ES-I3 (cell line): ENCODE results near the gene CENPP.

ENCODE experiments used
- H3K36me3 ChIP-seq: 2 replicates; pipeline ENCODE4 v1.6.1; 2013; ENCODE audit warnings: mild to moderate bottlenecking, low read length, control low read depth, moderate library complexity; ENCODE audit not compliant: insufficient read depth
- H3K4me1 ChIP-seq: 2 replicates; pipeline ENCODE4 v1.6.1; 2013; ENCODE audit warnings: mild to moderate bottlenecking, control low read depth, low read length; ENCODE audit not compliant: insufficient read depth
- H3K9ac ChIP-seq: 2 replicates; pipeline ENCODE4 v1.6.1; 2013; ENCODE audit warnings: low read depth, mild to moderate bottlenecking, low read length, moderate library complexity
- H3K9me3 ChIP-seq: 2 replicates; pipeline ENCODE4 v1.6.1; 2013; ENCODE audit warnings: mild to moderate bottlenecking, low read length, moderate library complexity; ENCODE audit not compliant: control insufficient read depth, insufficient read depth

Gene CENPP

GRCh38 chr9:92332577-92333281, 7.0 kb downstream of the CENPP start:
- no peaks in the 10 kb centered on the region for H3K9me3 ChIP-seq
- H3K9ac ChIP-seq: no peak overlapping the region
- H3K4me1 ChIP-seq: peaks cover 10% of the 10 kb centered on the region; the same call in 1 of the 2 replicates
- 0 out of 2 replicates have a peak, but pooled peaks cover under 1% of the 10 kb centered on the region for H3K36me3 ChIP-seq

- Histone ChIP-seq H3K9ac (no peak overlapping the region), H3K9me3 (no peaks in the 10 kb centered on the region), H3K36me3 (peaks cover 5% of the 10 kb centered on the region; the same call in 1 of the 2 replicates), H3K4me1 (0 out of 2 replicates have a peak, but pooled peaks cover 5% of the 10 kb centered on the region)
Observed at GRCh38 chr9:92333282-92333634, 7.5 kb downstream of the CENPP start.

- Histone ChIP-seq H3K9me3 (no peaks in the 10 kb centered on the region), H3K36me3 (peaks cover 13% of the 10 kb centered on the region), H3K9ac (no peak overlapping the region), H3K4me1 (no peaks in the 10 kb centered on the region)
Observed at GRCh38 chr9:92341578-92341977, 15.8 kb downstream of the CENPP start.

GRCh38 chr9:92342825-92343488, 17.2 kb downstream of the CENPP start:
- Histone ChIP-seq H3K9me3 (no peaks in the 10 kb centered on the region), H3K36me3 (peaks cover 11% of the 10 kb centered on the region)

GRCh38 chr9:92345582-92345981, 19.8 kb downstream of the CENPP start:
- H3K4me1 ChIP-seq: no peaks in the 10 kb centered on the region
- H3K9me3 ChIP-seq: no peaks in the 10 kb centered on the region
- H3K9ac ChIP-seq: no peak overlapping the region
- H3K36me3 ChIP-seq: peaks cover 2% of the 10 kb centered on the region; the same call in 1 of the 2 replicates

More at GRCh38 chr9:92342825-92343488, 17.2 kb downstream of the CENPP start:
- Histone ChIP-seq H3K4me1 (no peaks in the 10 kb centered on the region), H3K9ac (no peak overlapping the region)

- no peak overlapping the region for H3K9ac ChIP-seq
- no peaks in the 10 kb centered on the region for H3K4me1 ChIP-seq
- peaks cover 2% of the 10 kb centered on the region; the same call in 1 of the 2 replicates for H3K36me3 ChIP-seq
- H3K9me3 ChIP-seq: no peaks in the 10 kb centered on the region
Observed at GRCh38 chr9:92349771-92350739, 24.3 kb downstream of the CENPP start.

GRCh38 chr9:92350740-92351133, 25.0 kb downstream of the CENPP start:
- H3K9me3 ChIP-seq: no peaks in the 10 kb centered on the region
- H3K36me3 ChIP-seq: peaks cover 2% of the 10 kb centered on the region; the same call in 1 of the 2 replicates
- H3K9ac ChIP-seq: no peak overlapping the region
- H3K4me1 ChIP-seq: no peaks in the 10 kb centered on the region

DNA sequence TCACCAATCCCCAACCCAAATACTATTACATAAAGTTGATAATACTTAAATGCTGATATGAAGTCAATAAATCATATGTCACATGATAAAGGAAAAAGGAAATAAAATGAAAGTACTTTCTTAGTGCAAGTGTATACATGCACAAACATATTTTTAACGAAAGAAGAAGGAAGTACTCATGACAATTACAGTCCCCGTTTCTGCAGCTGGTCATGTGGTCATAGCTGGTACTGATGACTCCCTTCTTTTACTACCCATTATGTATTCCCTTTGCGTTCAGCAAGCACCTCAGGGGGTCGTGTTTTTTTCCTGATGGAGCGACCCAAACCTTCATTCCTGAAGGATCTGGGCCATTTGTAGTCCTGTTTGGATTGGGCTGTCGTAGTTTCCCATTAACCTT, 27.3 kb downstream of the CENPP start:
- Histone ChIP-seq H3K9ac (no peak overlapping the region), H3K4me1 (no peaks in the 10 kb centered on the region), H3K36me3 (no peaks in the 10 kb centered on the region; the same call in 1 of the 2 replicates), H3K9me3 (no peaks in the 10 kb centered on the region)

- no peak overlapping the region for H3K9ac ChIP-seq
- H3K9me3 ChIP-seq: no peaks in the 10 kb centered on the region; the same call in 1 of the 2 replicates
- no peaks in the 10 kb centered on the region for H3K4me1 ChIP-seq
- H3K36me3 ChIP-seq: no peaks in the 10 kb centered on the region
Observed at GRCh38 chr9:92359394-92359995, 33.7 kb downstream of the CENPP start.

DNA sequence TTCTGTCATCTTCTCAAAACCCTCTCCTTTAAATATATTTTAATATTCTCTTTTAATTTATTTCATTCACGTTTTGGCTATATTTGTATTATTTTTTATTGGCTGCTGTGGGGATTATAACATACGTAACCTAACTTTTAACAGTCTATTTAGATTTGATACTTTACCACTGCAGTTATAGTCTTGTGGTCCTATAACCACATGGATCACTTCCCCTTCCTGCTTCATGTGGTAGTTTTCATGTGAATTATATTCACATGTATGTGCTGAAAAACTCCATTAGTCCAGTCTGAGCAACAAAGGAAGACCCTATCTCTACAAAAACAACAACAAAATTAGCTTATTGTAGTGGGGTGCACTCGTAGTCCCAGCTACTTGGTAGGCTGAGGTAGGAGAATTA, 34.3 kb downstream of the CENPP start:
- Histone ChIP-seq H3K9me3 (no peaks in the 10 kb centered on the region; the same call in 1 of the 2 replicates), H3K36me3 (no peaks in the 10 kb centered on the region), H3K4me1 (no peaks in the 10 kb centered on the region), H3K9ac (no peak overlapping the region)

GRCh38 chr9:92369075-92369474, 43.3 kb downstream of the CENPP start:
- Histone ChIP-seq H3K9me3 (no peaks in the 10 kb centered on the region; the same call in 1 of the 2 replicates), H3K4me1 (0 out of 2 replicates have a peak, but pooled peaks cover 6% of the 10 kb centered on the region), H3K9ac (no peak overlapping the region), H3K36me3 (no peaks in the 10 kb centered on the region)

GRCh38 chr9:92373167-92373566, 47.4 kb downstream of the CENPP start:
- Histone ChIP-seq H3K9ac (no peak overlapping the region), H3K4me1 (peaks cover 7% of the 10 kb centered on the region; the same call in 1 of the 2 replicates), H3K9me3 (no peaks in the 10 kb centered on the region), H3K36me3 (no peaks in the 10 kb centered on the region)

GRCh38 chr9:92377876-92378275, 52.1 kb downstream of the CENPP start:
- peaks cover 23% of the 10 kb centered on the region for H3K4me1 ChIP-seq
- H3K9ac ChIP-seq: no peak overlapping the region
- no peaks in the 10 kb centered on the region for H3K36me3 ChIP-seq
- no peaks in the 10 kb centered on the region for H3K9me3 ChIP-seq
